Upper lobe of right lung (tissue), 1 donor: ENCODE measurements around the gene TLR9. TPM values are rescaled to one million over a fixed set of nuclear protein-coding genes. Genes with fewer than 3 reads are reported as not detected.

Experiments
- ATAC-seq: fragments of 200-7000 bp; cut with Tn5 transposase; one replicate; pipeline ENCODE4 v1.9.1; 2020; ENCODE audit warnings: mild to moderate bottlenecking, moderate library complexity
- DNase-seq: peaks from one replicate; pipeline ENCODE4 v3.0.0-alpha.2; 2020
- H3K27ac ChIP-seq: fragments of 200-600 bp; one replicate; pipeline ENCODE4 v1.8.0; 2022
- H3K27me3 ChIP-seq: fragments of 200-600 bp; one replicate; pipeline ENCODE4 v1.8.0; 2022; ENCODE audit warnings: mild to moderate bottlenecking
- H3K36me3 ChIP-seq: fragments of 200-600 bp; one replicate; pipeline ENCODE4 v1.8.0; 2022
- H3K4me1 ChIP-seq: fragments of 200-600 bp; one replicate; pipeline ENCODE4 v1.8.0; 2022
- H3K4me3 ChIP-seq: fragments of 200-600 bp; one replicate; pipeline ENCODE4 v1.8.0; 2022; ENCODE audit warnings: mild to moderate bottlenecking
- H3K9me3 ChIP-seq: fragments of 200-600 bp; one replicate; pipeline ENCODE4 v1.8.0; 2022
- CTCF ChIP-seq: fragments of 200-600 bp; IDR thresholded peaks from one replicate; pipeline ENCODE4 v1.8.0; 2022; ENCODE audit warnings: antibody characterized with exemption
- intact Hi-C: fragments of 100-400 bp; cut with DNase I; formaldehyde crosslinking; loops from one replicate; pipeline ENCODE4 v1.11.0; 2022
- total RNA-seq: library from RNA; stranded (reverse); fragmentation: NEBNext Ultra II Directional; extraction: Animal tissue kit (Norgen Biotek cat#: 25700); gene quantifications from one replicate; pipeline ENCODE4 v1.2.1, GENCODE V29; 2021
- donor health status: DM: no; HTN: yes; CAD: no; lungs with severe emphysema.

Gene TLR9
- total RNA-seq, 1 donor from 2014 or later, result 0.87 TPM

DNA sequence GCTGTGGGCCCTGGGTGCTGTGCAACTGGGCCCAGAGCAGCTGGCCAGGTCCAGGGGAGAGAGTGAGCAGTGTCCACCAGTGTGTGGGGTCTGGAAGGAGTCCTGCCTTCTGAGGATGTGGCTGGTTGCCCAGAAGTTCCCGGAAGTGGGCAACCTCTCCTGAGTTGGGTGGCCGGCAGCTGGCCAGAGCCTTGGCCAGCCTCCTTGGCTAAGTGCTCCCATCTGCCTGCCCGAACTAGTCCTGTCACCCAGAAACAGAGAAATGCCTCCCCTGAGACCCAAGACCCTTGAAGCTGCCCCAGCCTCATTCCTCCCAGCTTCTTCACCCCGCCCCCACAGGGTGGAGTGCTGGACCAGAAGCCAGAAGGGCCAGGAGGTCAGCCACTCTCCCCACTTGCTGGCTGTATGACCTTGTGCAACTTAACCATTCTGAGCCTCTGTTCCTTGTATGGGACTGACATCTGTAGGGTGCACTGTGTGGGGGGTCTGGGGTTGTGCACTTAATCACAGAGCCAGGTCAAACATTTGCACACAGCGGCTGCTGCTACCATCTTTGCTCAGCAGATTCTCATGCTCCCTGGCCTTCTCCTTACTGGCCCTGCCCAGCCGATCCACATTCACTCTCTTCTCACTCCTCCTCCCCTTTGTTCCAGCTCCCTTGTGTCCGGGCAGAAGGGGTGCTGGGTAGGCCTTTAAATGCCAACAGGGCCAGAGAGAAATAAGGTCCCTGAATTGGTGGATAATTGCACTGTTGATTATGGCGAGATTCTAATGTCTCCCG lies 35.0 kb downstream of the TLR9 start:
- TF ChIP-seq CTCF, result no peak
- H3K27me3 ChIP-seq, result no peaks in the 10 kb centered on the region
- H3K36me3 ChIP-seq, result no peaks in the 10 kb centered on the region
- ATAC-seq (peak; percentile 38), DNase-seq (no peak)
- intact Hi-C loops, result no loop called here
- H3K4me3 ChIP-seq, result no peak overlapping the region
- no peaks in the 10 kb centered on the region for H3K9me3 ChIP-seq
- peak overlapping the region; percentile 65 for H3K27ac ChIP-seq
- H3K4me1 ChIP-seq, result peaks cover 36% of the 10 kb centered on the region

DNA sequence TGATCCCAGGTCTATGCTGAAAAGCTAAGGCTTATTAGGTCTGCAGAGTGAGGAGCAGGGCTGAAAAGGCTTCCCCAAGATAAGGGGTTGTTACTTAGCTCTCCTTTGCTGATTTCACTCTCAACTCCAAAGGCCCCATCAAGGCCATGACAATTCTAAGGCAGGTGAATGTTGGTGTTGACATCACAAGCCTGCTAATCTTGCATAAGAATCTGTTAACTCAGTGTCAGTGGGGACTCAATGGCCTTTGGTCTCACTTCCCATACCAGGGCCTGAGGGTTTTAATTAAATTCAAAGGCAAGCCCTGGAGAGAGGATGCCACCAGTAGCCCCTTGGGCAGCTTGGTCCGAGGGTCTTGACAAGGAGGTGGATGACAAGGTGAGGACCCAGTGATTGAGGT lies 36.9 kb downstream of the TLR9 start:
- Histone ChIP-seq H3K36me3 (no peaks in the 10 kb centered on the region), H3K4me3 (no peak overlapping the region), H3K27me3 (no peaks in the 10 kb centered on the region), H3K27ac (no peak overlapping the region), H3K9me3 (no peaks in the 10 kb centered on the region), H3K4me1 (peaks cover 22% of the 10 kb centered on the region)
- intact Hi-C loops, result no loop called here
- DNase-seq (no peak), ATAC-seq (no peak)
- TF ChIP-seq CTCF, result no peak

- H3K9me3 ChIP-seq, result no peaks in the 10 kb centered on the region
- no peaks in the 10 kb centered on the region for H3K36me3 ChIP-seq
- H3K4me1 ChIP-seq, result peaks cover 22% of the 10 kb centered on the region
- H3K4me3 ChIP-seq, result no peak overlapping the region
- intact Hi-C loops, result no loop called here
- DNase-seq, result peak; percentile 15
- TF ChIP-seq CTCF, result no peak
- ATAC-seq, result no peak
- no peaks in the 10 kb centered on the region for H3K27me3 ChIP-seq
- H3K27ac ChIP-seq, result no peak overlapping the region
These were observed 38.7 kb downstream of the TLR9 start for GRCh38 chr3:52186729-52187128.

GRCh38 chr3:52185837-52186236 lies 39.6 kb downstream of the TLR9 start:
- peak; percentile 66 for ATAC-seq
- H3K27me3 ChIP-seq, result no peaks in the 10 kb centered on the region
- H3K4me3 ChIP-seq, result no peak overlapping the region
- H3K27ac ChIP-seq, result no peak overlapping the region
- TF ChIP-seq CTCF, result no peak
- no peaks in the 10 kb centered on the region for H3K36me3 ChIP-seq
- intact Hi-C loops, result no loop called here
- DNase-seq, result no peak
- H3K9me3 ChIP-seq, result no peaks in the 10 kb centered on the region
- peaks cover 15% of the 10 kb centered on the region for H3K4me1 ChIP-seq

DNA sequence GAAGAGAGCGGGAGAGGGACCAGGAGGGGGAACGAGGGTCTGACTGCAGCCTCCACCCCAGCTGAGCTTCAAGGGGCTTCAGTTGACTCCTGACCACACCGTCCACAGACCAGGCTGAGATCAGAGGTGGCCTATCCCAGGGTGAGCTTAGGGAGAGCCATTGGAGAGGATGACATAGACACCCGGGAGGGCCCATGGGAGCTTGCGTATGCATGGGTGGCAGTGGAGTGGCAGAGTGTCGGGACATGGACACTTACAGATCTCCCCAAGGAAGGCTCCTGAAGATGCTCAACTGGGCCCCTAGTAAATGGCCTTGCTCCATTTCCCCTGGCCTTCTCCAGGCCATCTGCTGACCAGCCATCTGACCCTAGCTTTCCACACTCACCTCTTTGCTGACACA lies 40.1 kb downstream of the TLR9 start:
- TF ChIP-seq CTCF, result no peak
- Histone ChIP-seq H3K27me3 (no peaks in the 10 kb centered on the region), H3K4me3 (no peak overlapping the region), H3K36me3 (no peaks in the 10 kb centered on the region), H3K4me1 (peaks cover 10% of the 10 kb centered on the region), H3K27ac (no peak overlapping the region), H3K9me3 (no peaks in the 10 kb centered on the region)
- no peak for ATAC-seq
- no peak for DNase-seq
- intact Hi-C loops, result no loop called here
